GM19025 (cell line): ENCODE data around the gene ABR.
"Not testable (repeated sequence)": the region's sequence is repeated elsewhere in the genome, so short reads cannot be mapped to it uniquely, and the experiment has no call there.

Experiments
- ATAC-seq: cut with Tn5 transposase; IDR thresholded peaks from one replicate; pipeline ENCODE4 v1.9.1; 2021; ENCODE audit warnings: mild to moderate bottlenecking, low read depth, moderate library complexity; ENCODE audit not compliant: unreplicated experiment

ABR gene

DNA sequence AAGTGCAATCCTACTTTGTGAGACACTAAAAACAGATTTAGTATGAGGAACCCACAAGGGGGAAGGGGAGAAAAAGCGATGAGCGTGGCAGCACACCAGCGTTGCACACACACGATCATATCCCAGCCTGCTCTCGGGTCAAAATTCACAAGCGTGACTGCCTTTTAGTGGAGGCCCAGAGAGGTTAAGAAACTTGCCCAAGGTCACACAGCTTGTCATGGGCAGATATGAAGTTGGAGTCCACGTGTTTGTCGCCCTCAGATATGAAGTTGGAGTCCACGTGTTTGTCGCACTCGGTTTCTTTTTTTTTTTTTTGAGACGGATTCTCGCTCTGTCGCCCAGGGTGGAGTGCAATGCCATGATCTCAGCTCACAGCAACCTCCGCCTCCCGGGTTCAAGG lies 124.5 kb downstream of the ABR start:
- ATAC-seq, result no peak

- ATAC-seq, result no peak
These were observed 125.1 kb downstream of the ABR start for GRCh38 chr17:1054656-1055055.

DNA sequence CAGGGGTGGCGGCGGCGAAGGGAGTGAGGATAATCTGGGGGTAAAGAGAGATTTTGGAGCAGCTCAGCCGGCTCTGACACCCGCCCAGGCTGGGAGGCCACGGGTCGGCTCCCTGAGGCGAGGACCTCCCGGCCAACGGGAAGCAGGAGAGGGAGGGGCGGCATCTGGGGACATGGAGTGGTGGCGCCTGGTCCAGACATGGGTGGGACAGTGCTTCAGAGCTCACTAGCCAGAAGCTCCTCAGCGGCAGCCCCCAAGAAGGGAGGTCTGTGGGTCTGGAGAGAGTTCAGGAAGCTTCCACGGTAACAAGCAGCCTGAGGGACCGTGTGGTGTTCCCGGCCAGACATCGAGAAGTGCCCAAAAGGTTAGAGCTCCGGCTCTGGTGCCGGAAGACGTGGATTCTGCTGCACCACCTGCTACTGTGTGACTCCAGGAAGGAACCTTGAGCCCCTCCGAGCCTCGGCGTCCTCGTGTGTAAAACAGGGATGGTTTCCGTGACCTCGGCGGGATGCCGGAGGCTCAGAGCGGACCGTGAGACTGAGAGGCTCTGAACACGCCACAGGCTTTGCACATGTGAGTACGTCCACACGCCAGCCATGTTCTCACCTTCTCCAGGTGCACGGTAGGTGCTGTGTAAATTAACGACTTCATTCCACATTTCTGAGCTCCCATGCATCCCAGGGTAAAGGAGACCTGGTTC lies 126.0 kb downstream of the ABR start:
- ATAC-seq, result no peak

- ATAC-seq, result no peak
These were observed 128.5 kb downstream of the ABR start for GRCh38 chr17:1050996-1051925.

DNA sequence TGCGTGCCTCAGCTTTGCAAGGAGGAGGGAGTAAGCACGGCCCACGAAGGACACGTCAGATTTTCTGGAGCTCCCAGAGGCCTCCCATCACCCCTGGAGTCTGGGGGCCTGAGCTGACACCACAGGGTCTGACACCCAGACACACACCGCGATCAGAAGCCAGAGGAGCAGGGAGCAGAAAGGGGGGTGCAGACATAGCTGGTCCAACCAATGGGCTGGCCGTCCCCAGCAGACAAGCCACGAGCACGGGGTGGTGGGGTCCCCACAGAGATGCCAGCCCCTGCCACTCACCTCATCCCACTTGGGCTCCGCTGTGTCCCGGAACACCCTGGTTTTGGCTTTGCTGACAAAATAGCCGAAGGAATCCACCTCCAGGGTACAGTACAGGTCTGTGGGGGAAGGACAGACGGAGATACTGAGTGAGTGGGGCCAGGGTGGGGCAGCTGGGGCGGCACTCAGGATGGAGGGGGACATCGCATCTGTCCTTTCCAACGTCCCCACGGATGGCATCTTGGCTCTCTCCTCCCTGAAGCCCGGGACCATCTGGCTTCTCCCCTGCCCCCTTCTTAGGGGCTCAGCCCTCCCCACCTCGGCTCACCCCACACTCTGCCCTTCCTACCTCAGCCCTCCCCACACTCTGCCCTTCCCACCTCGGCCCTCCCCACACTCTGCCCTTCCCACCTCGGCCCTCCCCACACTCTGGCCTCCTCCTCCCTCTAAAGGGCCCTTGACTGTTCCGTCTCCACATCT lies 129.4 kb downstream of the ABR start:
- no peak for ATAC-seq

DNA sequence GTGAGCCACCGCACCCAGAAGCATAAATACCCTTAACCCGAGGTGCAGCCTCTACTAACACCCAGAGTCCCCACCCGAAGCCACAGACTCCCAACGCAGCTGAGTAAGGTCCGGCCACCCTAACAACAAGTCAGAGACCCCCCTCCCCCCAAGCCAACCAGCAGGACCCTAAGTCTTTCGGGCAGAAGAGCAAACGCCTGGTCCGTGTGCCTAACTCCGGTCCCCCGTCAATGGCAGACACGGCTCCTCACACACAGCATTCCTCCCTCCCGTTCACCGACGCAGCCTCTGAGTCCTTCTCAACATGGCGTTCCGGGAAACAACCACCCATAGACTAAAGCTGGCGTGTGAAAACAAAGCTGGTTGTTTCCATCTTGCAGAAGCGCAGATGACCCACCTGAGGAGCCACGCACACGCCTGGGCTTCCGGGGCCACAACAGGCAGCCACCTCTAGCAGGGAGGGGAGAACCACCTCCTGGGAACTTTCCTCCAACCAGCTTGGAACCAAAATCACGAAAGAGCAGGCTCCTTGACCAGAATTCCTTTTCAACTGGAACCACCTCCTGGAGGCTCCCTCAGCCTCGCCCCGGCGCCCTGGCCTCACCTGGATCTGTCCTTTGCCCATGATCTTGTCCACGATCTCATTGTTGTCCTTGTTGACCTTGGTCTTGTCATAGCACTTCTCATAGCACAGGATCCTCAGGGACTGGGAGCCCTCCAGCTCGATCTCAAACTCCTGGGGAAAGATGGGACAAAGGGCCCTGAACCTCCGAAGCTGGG lies 130.1 kb downstream of the ABR start:
- ATAC-seq, result no peak

- ATAC-seq, result not testable (repeated sequence)
These were observed 131.2 kb downstream of the ABR start for GRCh38 chr17:1048516-1049115.

DNA sequence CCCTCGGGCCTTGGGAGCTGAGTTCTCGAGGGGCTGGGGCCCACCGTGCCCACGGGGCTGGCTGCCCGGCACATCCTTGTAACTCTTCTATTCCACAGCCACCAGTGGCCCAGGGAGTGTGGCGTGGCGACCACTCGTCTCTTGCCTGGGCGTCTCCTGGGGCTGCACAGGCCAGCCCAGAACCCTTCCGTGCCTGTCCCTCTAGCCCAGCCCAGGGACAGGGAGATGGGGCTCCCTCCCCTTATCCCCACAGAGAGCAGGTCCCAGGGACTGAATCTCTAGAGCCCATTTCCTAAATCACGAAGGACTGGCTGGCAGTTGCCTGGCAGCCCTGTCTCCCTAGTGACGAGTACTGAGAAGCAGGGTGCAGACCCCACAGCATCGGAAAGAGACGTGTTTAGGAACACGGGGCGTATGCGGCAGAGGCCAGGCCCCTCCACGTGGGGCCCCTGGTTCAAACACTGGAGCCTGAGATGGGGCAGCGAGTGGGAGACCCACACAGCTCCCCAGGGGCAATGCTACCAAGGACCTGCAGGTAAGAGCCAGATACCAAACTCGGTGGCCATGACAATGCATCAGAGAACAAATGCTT lies 131.8 kb downstream of the ABR start:
- no peak for ATAC-seq

GRCh38 chr17:1047177-1047878 lies 132.5 kb downstream of the ABR start:
- no peak for ATAC-seq

DNA sequence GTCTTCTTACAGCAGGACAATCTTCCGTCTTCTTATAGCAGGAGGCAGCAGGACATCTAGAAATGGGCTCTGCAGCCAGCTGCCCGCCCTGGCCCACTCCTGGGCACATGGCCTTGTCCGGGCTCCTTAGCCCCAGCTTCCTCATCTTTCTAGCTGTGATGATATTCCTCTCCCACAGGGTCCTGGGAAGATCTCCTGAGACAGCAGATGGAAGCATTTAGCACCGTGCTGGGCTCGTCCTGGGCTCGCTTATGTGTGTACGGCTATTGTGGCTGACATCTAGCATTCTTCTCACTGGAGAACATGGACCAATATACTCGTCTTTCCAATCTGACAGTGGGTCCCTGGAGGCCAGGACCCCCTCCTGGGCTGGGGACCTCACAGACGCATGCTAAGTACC lies 134.3 kb downstream of the ABR start:
- ATAC-seq, result no peak

GRCh38 chr17:1044387-1045009 lies 135.3 kb downstream of the ABR start:
- not testable (repeated sequence) for ATAC-seq

GRCh38 chr17:1043601-1044251 lies 136.1 kb downstream of the ABR start:
- no peak for ATAC-seq

DNA sequence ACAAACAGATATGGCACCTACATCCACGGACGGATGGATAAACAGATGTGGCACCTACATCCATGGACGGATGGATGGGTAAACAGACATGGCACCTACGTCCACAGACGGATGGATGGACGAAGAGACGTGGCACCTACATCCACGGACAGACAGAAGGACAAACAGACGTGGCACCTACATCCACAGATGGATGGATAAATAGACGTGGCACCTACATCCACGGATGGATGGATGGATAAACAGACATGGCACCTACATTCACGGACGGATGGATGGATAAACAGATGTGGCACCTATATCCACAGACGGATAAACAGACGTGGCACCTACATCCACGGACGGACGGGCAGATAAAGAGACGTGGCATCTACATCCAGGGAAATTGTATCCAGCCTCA lies 137.3 kb downstream of the ABR start:
- ATAC-seq, result no peak

- no peak for ATAC-seq
These were observed 138.0 kb downstream of the ABR start for GRCh38 chr17:1041746-1042145.

DNA sequence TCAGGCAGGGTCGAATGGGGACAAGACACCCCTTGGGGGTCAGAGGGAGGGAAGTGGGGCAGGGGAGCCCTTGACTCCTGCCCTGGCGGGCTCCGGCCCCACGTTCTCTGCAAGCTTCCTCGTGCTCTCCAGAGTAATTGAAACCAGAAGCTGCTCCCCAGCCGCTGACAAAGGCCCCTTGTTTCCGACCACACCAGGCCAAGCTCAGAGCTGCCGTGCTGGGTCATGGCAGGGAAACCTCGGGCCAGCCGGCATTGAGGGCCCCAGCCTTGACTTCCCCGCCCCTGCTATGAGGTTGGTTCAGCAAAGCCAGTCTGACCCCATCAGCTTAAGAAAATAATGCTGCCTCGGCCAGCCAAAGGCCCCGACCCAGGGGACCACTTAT lies 139.6 kb downstream of the ABR start:
- ATAC-seq, result no peak

GRCh38 chr17:1039511-1040215 lies 140.1 kb downstream of the ABR start:
- no peak for ATAC-seq

- ATAC-seq, result no peak
These were observed 140.7 kb downstream of the ABR start for GRCh38 chr17:1039123-1039507.
